ENCODE results near the gene SLC5A5. TPM values are rescaled to one million over a fixed set of nuclear protein-coding genes. Genes with fewer than 3 reads are reported as not detected.

Gene SLC5A5
- total and polyA plus RNA-seq, 10 of the 15 experiments (the other 5 are each of a cell fraction or from before 2014, with no cell fraction given) = 0.02 to 0.08 (median 0.05) TPM; not detected in 3

DNA sequence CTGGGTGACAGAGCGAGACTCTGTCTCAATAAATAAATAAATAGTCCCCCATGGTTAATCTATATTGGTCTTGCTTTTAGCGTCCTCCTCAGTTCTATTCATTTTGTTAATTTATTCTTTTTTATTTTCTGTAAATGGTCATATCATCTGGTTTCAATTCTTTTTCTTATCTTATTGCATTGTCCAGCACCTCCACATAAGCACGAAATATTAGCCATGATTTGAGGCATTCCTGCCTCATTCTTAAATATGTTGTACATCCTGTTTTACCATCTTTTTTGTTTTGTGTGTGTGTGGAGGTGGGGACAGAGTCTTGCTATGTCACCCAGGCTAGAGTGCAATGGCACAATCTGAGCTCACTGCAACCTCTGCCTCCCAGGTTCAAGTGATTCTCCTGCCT, 36.5 kb downstream of the SLC5A5 start:
- H3K27me3 ChIP-seq (replicated peaks in 1 of 2; ENCODE audit: control insufficient read depth in 2 of 2, insufficient read depth in 2 of 2, low read length in 1 of 2) = no peaks in the 10 kb centered on the region
- no peaks in the 10 kb centered on the region for H3K4me1 ChIP-seq (ENCODE audit: control insufficient read depth, insufficient read depth, low read length)
- ChIA-PET RAD21 (ENCODE audit: unreplicated experiment) (no interaction called here), SMC1A (ENCODE audit: uncharacterized antibody, unreplicated experiment) (no interaction called here), POLR2A (no interaction called here), CTCF (no interaction called here)
- no peak overlapping the region for H2AFZ ChIP-seq (ENCODE audit: control insufficient read depth, low read depth, low read length)
- DNase-seq (ENCODE audit: low read depth, low spot score) (no peak), FAIRE-seq (no peak), ATAC-seq (no peak)
- no peak overlapping the region for H3K4me2 ChIP-seq (ENCODE audit: control insufficient read depth, insufficient read depth)
- no peaks in the 10 kb centered on the region for H4K20me1 ChIP-seq (ENCODE audit: control insufficient read depth, insufficient read depth)
- BruUV-seq (replicated peaks) = no TSS peak
- H3K9me3 ChIP-seq (replicated peaks; ENCODE audit: control insufficient read depth, insufficient read depth, low read length) = peaks cover 6% of the 10 kb centered on the region; the same call in 1 of the 3 replicates
- in situ Hi-C loops (cut with MboI) = no loop called here
- no peaks in the 10 kb centered on the region for H3K79me2 ChIP-seq (ENCODE audit: control insufficient read depth, insufficient read depth, low read length)
- WGBS (ENCODE audit: insufficient coverage, insufficient replicate concordance, low lambda C conversion rate, missing lambda C conversion rate) = 46% methylated on average over 3 of the region's 3 CpGs
- intact Hi-C loops (cut with micrococcal nuclease; ENCODE audit: unreplicated experiment) = no loop called here
- H3K27ac ChIP-seq (ENCODE audit: control insufficient read depth, insufficient read depth) = no peak overlapping the region
- no peaks in the 10 kb centered on the region for H3K36me3 ChIP-seq (ENCODE audit: control insufficient read depth in 2 of 2, insufficient read depth in 2 of 2, low read length in 1 of 2)
- H3K4me3 ChIP-seq = no peak overlapping the region
- H3K9ac ChIP-seq (ENCODE audit: control insufficient read depth, insufficient read depth, low read length) = no peak overlapping the region
- TF ChIP-seq BMI1 (IDR thresholded peaks at IDR 0.05; ENCODE audit: borderline replicate concordance) = no peak
- TF ChIP-seq, protein P1, sequence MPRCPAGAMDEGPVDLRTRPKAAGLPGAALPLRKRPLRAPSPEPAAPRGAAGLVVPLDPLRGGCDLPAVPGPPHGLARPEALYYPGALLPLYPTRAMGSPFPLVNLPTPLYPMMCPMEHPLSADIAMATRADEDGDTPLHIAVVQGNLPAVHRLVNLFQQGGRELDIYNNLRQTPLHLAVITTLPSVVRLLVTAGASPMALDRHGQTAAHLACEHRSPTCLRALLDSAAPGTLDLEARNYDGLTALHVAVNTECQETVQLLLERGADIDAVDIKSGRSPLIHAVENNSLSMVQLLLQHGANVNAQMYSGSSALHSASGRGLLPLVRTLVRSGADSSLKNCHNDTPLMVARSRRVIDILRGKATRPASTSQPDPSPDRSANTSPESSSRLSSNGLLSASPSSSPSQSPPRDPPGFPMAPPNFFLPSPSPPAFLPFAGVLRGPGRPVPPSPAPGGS (IDR thresholded peaks at IDR 0.05; ENCODE audit: borderline replicate concordance, insufficient read depth, low read depth, low read length, poor library complexity, severe bottlenecking) = no peak
- TF ChIP-seq EP300 (IDR thresholded peaks at IDR 0.05; ENCODE audit: borderline replicate concordance in 1 of 2, control insufficient read depth in 1 of 2, low read depth in 2 of 2, low read length in 2 of 2) = no peak
- no peak for TF ChIP-seq HCFC1 (IDR thresholded peaks at IDR 0.05; ENCODE audit: low read length)
- TF ChIP-seq, protein P2, sequence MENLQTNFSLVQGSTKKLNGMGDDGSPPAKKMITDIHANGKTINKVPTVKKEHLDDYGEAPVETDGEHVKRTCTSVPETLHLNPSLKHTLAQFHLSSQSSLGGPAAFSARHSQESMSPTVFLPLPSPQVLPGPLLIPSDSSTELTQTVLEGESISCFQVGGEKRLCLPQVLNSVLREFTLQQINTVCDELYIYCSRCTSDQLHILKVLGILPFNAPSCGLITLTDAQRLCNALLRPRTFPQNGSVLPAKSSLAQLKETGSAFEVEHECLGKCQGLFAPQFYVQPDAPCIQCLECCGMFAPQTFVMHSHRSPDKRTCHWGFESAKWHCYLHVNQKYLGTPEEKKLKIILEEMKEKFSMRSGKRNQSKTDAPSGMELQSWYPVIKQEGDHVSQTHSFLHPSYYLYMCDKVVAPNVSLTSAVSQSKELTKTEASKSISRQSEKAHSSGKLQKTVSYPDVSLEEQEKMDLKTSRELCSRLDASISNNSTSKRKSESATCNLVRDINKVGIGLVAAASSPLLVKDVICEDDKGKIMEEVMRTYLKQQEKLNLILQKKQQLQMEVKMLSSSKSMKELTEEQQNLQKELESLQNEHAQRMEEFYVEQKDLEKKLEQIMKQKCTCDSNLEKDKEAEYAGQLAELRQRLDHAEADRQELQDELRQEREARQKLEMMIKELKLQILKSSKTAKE (IDR thresholded peaks at IDR 0.05; ENCODE audit: low read depth, poor library complexity, severe bottlenecking) = no peak
- TF ChIP-seq, protein P3, sequence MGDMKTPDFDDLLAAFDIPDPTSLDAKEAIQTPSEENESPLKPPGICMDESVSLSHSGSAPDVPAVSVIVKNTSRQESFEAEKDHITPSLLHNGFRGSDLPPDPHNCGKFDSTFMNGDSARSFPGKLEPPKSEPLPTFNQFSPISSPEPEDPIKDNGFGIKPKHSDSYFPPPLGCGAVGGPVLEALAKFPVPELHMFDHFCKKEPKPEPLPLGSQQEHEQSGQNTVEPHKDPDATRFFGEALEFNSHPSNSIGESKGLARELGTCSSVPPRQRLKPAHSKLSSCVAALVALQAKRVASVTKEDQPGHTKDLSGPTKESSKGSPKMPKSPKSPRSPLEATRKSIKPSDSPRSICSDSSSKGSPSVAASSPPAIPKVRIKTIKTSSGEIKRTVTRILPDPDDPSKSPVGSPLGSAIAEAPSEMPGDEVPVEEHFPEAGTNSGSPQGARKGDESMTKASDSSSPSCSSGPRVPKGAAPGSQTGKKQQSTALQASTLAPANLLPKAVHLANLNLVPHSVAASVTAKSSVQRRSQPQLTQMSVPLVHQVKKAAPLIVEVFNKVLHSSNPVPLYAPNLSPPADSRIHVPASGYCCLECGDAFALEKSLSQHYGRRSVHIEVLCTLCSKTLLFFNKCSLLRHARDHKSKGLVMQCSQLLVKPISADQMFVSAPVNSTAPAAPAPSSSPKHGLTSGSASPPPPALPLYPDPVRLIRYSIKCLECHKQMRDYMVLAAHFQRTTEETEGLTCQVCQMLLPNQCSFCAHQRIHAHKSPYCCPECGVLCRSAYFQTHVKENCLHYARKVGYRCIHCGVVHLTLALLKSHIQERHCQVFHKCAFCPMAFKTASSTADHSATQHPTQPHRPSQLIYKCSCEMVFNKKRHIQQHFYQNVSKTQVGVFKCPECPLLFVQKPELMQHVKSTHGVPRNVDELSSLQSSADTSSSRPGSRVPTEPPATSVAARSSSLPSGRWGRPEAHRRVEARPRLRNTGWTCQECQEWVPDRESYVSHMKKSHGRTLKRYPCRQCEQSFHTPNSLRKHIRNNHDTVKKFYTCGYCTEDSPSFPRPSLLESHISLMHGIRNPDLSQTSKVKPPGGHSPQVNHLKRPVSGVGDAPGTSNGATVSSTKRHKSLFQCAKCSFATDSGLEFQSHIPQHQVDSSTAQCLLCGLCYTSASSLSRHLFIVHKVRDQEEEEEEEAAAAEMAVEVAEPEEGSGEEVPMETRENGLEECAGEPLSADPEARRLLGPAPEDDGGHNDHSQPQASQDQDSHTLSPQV (IDR thresholded peaks at IDR 0.05) = no peak
- no peak for TF ChIP-seq STAT3 (IDR thresholded peaks at IDR 0.05; ENCODE audit: low read depth, low read length)
- no peak for TF ChIP-seq CREB1 (IDR thresholded peaks at IDR 0.05; ENCODE audit: low read depth)
- TF ChIP-seq, protein P4, sequence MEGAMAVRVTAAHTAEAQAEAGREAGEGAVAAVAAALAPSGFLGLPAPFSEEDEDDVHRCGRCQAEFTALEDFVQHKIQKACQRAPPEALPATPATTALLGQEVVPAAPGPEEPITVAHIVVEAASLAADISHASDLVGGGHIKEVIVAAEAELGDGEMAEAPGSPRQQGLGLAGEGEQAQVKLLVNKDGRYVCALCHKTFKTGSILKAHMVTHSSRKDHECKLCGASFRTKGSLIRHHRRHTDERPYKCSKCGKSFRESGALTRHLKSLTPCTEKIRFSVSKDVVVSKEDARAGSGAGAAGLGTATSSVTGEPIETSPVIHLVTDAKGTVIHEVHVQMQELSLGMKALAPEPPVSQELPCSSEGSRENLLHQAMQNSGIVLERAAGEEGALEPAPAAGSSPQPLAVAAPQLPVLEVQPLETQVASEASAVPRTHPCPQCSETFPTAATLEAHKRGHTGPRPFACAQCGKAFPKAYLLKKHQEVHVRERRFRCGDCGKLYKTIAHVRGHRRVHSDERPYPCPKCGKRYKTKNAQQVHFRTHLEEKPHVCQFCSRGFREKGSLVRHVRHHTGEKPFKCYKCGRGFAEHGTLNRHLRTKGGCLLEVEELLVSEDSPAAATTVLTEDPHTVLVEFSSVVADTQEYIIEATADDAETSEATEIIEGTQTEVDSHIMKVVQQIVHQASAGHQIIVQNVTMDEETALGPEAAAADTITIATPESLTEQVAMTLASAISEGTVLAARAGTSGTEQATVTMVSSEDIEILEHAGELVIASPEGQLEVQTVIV (IDR thresholded peaks at IDR 0.05; ENCODE audit: borderline replicate concordance, partially characterized antibody) = no peak
- TF ChIP-seq SIN3A (IDR thresholded peaks at IDR 0.05; ENCODE audit: low read depth, low read length) = no peak
- TF ChIP-seq, protein P5, sequence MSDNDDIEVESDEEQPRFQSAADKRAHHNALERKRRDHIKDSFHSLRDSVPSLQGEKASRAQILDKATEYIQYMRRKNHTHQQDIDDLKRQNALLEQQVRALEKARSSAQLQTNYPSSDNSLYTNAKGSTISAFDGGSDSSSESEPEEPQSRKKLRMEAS (IDR thresholded peaks at IDR 0.05; ENCODE audit: low read depth, low read length) = no peak
